ENCODE measurements around the gene ZNF397. TPM values are rescaled to one million over a fixed set of nuclear protein-coding genes. Genes with fewer than 3 reads are reported as not detected.
A peak's percentile ranks its signal among the peaks of the same experiment; 100 is the strongest.

The ZNF397 gene
- total and polyA plus RNA-seq, 7 donors, result 7.8 to 33.2 (median 25.5) TPM

- intact Hi-C loops (cut with DNase I), result loop anchor here (1.0 to 10.0 kb wide), 4 partner anchors 22 to 708 kb away; partner anchors contain the start of genes RMP24, ZNF24 and ZNF397
- Histone ChIP-seq H3K4me1 (peaks cover 0 to 6% (median 5%) of the 10 kb centered on the region in 4 donors), H3K4me3 (peak overlapping the region; percentile 66 to 75 (median 72)), H3K9me3 (no peaks in the 10 kb centered on the region), H3K27me3 (no peaks in the 10 kb centered on the region), H3K36me3 (peaks cover 0 to 18% (median 5%) of the 10 kb centered on the region in 4 donors), H3K27ac (peak overlapping the region; percentile 85 to 89 (median 87))
- DNase-seq, result peak; percentile 93
- TF ChIP-seq POLR2AphosphoS5 (IDR thresholded peaks at IDR 0.05), result peak; percentile 16 to 69 (median 55)
- peak; percentile 8 to 16 for TF ChIP-seq POLR2A (IDR thresholded peaks at IDR 0.05)
- no peak for TF ChIP-seq CTCF (IDR thresholded peaks at IDR 0.05)
- TF ChIP-seq EP300 (IDR thresholded peaks at IDR 0.05), result peak in 1 of 4 donors; percentile 6
- 1 to 5% methylated on average over 48 of the region's 48 CpGs for WGBS, 2 donors
These were observed 26.4 kb downstream of the ZNF397 start for GRCh38 chr18:35267161-35267651.

DNA sequence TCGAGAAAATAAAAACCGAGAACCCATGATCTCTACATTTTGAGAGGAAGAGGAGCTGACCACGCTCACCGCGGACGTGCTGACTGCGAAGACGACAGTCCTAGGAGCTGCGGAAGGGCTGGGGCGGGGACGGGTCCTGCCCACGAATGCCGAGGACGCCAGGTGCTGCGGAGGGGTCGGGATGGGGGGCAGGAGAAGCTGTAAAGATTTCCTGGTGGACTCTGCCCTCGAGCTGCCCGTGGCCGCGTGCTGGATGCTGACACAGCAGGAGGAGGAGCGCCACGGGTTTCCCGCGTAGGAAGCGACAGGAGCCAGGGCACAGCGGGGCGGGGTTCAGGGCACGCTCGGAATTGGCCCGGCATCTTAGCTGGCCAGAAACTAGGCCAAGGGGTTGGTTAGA is 27.0 kb downstream of the ZNF397 start:
- 38 to 45% methylated on average over 30 of the region's 30 CpGs for WGBS, 2 donors
- H3K27ac ChIP-seq, result peak overlapping the region; percentile 85 to 89 (median 87)
- peak in 1 of 4 donors; percentile 9 for TF ChIP-seq POLR2AphosphoS5 (IDR thresholded peaks at IDR 0.05)
- TF ChIP-seq POLR2A (IDR thresholded peaks at IDR 0.05), result no peak
- no peak for TF ChIP-seq EP300 (IDR thresholded peaks at IDR 0.05)
- peak overlapping the region; percentile 66 to 75 (median 72) for H3K4me3 ChIP-seq
- peaks cover 0 to 6% (median 5%) of the 10 kb centered on the region in 4 donors for H3K4me1 ChIP-seq
- peaks cover 0 to 12% (median 2%) of the 10 kb centered on the region in 4 donors for H3K36me3 ChIP-seq
- H3K27me3 ChIP-seq, result no peaks in the 10 kb centered on the region
- intact Hi-C loops (cut with DNase I), result loop anchor here (1.0 to 10.0 kb wide), 4 partner anchors 21 to 707 kb away; partner anchors contain the start of genes RMP24, ZNF24 and ZNF397
- H3K9me3 ChIP-seq, result no peaks in the 10 kb centered on the region
- DNase-seq, result peak; percentile 67

DNA sequence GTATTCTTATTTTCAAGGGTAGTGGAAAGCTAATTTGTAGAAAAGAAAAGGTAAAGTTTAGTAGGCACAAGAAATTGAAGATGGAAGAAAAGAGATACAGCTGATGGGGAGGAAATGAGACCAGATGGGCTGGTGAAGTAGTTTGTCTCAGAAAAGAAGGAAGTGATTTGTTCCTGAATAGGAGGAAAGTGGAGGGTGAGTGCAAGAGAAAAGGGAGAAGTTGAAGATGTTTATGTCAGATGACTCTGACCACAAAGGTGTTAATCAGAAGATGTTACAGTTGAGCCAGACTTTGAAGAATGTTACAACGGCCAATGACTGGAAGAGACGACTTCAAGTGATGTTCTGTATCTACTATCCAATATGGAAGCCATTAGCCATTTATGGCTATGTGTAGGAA is 28.0 kb downstream of the ZNF397 start:
- Histone ChIP-seq H3K4me1 (peaks cover 0 to 6% (median 5%) of the 10 kb centered on the region in 4 donors), H3K9me3 (no peaks in the 10 kb centered on the region), H3K27ac (no peak overlapping the region), H3K36me3 (peaks cover 0 to 4% (median 0%) of the 10 kb centered on the region in 4 donors), H3K27me3 (no peaks in the 10 kb centered on the region), H3K4me3 (no peak overlapping the region)
- intact Hi-C loops (cut with DNase I), result loop anchor here (10.0 kb wide), 1 partner anchor 706 kb away; the partner anchor contains the start of gene RMP24
- no peak for TF ChIP-seq POLR2AphosphoS5 (IDR thresholded peaks at IDR 0.05)
- TF ChIP-seq EP300 (IDR thresholded peaks at IDR 0.05), result no peak
- TF ChIP-seq POLR2A (IDR thresholded peaks at IDR 0.05), result no peak
- TF ChIP-seq CTCF (IDR thresholded peaks at IDR 0.05), result no peak
- no peak for DNase-seq
- 64 to 66% methylated on average over 2 of the region's 2 CpGs for WGBS, 2 donors

DNA sequence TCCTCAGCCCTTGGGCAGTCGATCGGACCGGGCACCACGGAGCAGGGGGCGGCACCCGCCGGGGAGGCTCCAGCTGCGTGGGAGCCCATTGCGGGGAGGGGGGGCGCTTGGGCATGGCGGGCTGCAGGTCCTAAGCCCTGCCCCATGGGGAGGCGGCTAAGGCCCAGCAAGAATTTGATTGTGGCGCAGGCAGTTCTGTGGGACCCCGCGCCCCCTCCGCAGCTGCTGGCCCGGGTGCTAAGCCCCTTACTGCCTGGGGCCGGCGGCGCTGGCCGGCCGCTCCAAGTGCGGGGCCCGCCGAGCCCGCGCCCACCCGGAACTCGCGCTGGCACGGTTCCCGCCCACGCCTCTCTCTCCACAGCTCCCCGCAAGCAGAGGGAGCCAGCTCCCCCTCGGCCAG is 30.8 kb downstream of the ZNF397 start:
- Histone ChIP-seq H3K4me1 (peaks cover 0 to 6% (median 5%) of the 10 kb centered on the region in 4 donors), H3K4me3 (no peak overlapping the region), H3K27ac (no peak overlapping the region), H3K36me3 (no peaks in the 10 kb centered on the region), H3K9me3 (no peaks in the 10 kb centered on the region), H3K27me3 (no peaks in the 10 kb centered on the region)
- intact Hi-C loops (cut with DNase I), result no loop called here
- TF ChIP-seq POLR2AphosphoS5 (IDR thresholded peaks at IDR 0.05) (no peak), EP300 (IDR thresholded peaks at IDR 0.05) (no peak), POLR2A (IDR thresholded peaks at IDR 0.05) (no peak), CTCF (IDR thresholded peaks at IDR 0.05) (no peak)
- DNase-seq, result no peak
- 93 to 96% methylated on average over 35 of the region's 35 CpGs for WGBS, 2 donors

DNA sequence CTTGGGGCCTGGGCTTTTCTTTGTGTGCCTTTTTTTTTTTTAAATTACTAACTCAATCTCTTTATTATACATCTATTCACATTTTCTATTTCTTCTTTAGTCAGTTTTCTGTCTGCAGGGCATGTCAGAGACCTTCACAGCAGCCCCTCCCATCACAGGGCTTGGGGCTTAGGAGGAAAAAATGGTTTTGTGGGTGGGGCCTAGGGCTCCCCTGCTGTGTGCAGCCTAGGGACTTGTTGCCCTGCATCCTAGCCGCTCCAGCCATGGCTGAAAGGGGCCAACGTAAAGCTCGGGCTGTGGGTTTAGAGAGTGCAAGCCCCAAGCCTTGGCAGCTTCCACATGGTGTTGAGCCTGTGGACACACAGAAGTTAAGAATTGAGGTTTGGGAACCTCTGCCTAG is 35.4 kb downstream of the ZNF397 start:
- Histone ChIP-seq H3K4me1 (no peaks in the 10 kb centered on the region), H3K27me3 (no peaks in the 10 kb centered on the region), H3K9me3 (no peaks in the 10 kb centered on the region), H3K36me3 (no peaks in the 10 kb centered on the region), H3K4me3 (no peak overlapping the region), H3K27ac (no peak overlapping the region)
- TF ChIP-seq POLR2AphosphoS5 (IDR thresholded peaks at IDR 0.05) (no peak), CTCF (IDR thresholded peaks at IDR 0.05) (no peak), POLR2A (IDR thresholded peaks at IDR 0.05) (no peak), EP300 (IDR thresholded peaks at IDR 0.05) (no peak)
- intact Hi-C loops (cut with DNase I), result no loop called here
- DNase-seq, result no peak
- 93 to 94% methylated on average over 3 of the region's 3 CpGs for WGBS, 2 donors
